ENCODE data around the gene DIP2C.

The DIP2C gene

GRCh38 chr10:527416-527815, 162.1 kb downstream of the DIP2C start:
- H4K20me1 ChIP-seq (ENCODE audit: insufficient read depth, low read length, poor library complexity, severe bottlenecking): no peaks in the 10 kb centered on the region
- no peaks in the 10 kb centered on the region for H3K27me3 ChIP-seq (ENCODE audit: insufficient read depth, low read length, poor library complexity, severe bottlenecking)
- H2AFZ ChIP-seq (ENCODE audit: low read length): no peak overlapping the region
- no peaks in the 10 kb centered on the region for H3F3A ChIP-seq (ENCODE audit: low read depth)
- H3K4me3 ChIP-seq (ENCODE audit: low read length, poor library complexity, severe bottlenecking): no peak overlapping the region
- H3K4me1 ChIP-seq (ENCODE audit: insufficient read depth, low read length, poor library complexity, severe bottlenecking): no peaks in the 10 kb centered on the region
- H3K9ac ChIP-seq (ENCODE audit: low read depth, low read length, poor library complexity, severe bottlenecking): no peak overlapping the region
- H3K36me3 ChIP-seq (ENCODE audit: insufficient read depth, low read length): no peaks in the 10 kb centered on the region
- no peaks in the 10 kb centered on the region for H3K79me2 ChIP-seq (ENCODE audit: insufficient read depth, low read length)
- H3K9me2 ChIP-seq (replicated peaks; ENCODE audit: low read depth, low read length): no peaks in the 10 kb centered on the region
- TF ChIP-seq CTCF (conservative IDR thresholded peaks at IDR 0.05; ENCODE audit: low read length): no peak
- TF ChIP-seq EZH2phosphoT487 (IDR thresholded peaks at IDR 0.05; ENCODE audit: borderline replicate concordance): no peak
- no peak overlapping the region for H3K4me2 ChIP-seq (ENCODE audit: low read depth, low read length, poor library complexity, severe bottlenecking)
- H3K9me3 ChIP-seq (ENCODE audit: insufficient read depth, low read depth, low read length): no peaks in the 10 kb centered on the region

GRCh38 chr10:526651-527312, 162.7 kb downstream of the DIP2C start:
- H3K9me2 ChIP-seq (replicated peaks; ENCODE audit: low read depth, low read length): no peaks in the 10 kb centered on the region
- TF ChIP-seq EZH2phosphoT487 (IDR thresholded peaks at IDR 0.05; ENCODE audit: borderline replicate concordance) (no peak), CTCF (conservative IDR thresholded peaks at IDR 0.05; ENCODE audit: low read length) (no peak; the same call in 1 of the 2 replicates)
- H3K9me3 ChIP-seq (ENCODE audit: insufficient read depth, low read depth, low read length): no peaks in the 10 kb centered on the region
- H2AFZ ChIP-seq (ENCODE audit: low read length): no peak overlapping the region
- H3K4me2 ChIP-seq (ENCODE audit: low read depth, low read length, poor library complexity, severe bottlenecking): no peak overlapping the region
- no peaks in the 10 kb centered on the region for H4K20me1 ChIP-seq (ENCODE audit: insufficient read depth, low read length, poor library complexity, severe bottlenecking)
- H3K36me3 ChIP-seq (ENCODE audit: insufficient read depth, low read length): no peaks in the 10 kb centered on the region
- no peak overlapping the region for H3K4me3 ChIP-seq (ENCODE audit: low read length, poor library complexity, severe bottlenecking)
- no peaks in the 10 kb centered on the region for H3K27me3 ChIP-seq (ENCODE audit: insufficient read depth, low read length, poor library complexity, severe bottlenecking)
- no peaks in the 10 kb centered on the region for H3K4me1 ChIP-seq (ENCODE audit: insufficient read depth, low read length, poor library complexity, severe bottlenecking)
- H3F3A ChIP-seq (ENCODE audit: low read depth): no peaks in the 10 kb centered on the region
- no peak overlapping the region for H3K9ac ChIP-seq (ENCODE audit: low read depth, low read length, poor library complexity, severe bottlenecking)
- no peaks in the 10 kb centered on the region for H3K79me2 ChIP-seq (ENCODE audit: insufficient read depth, low read length)

- Histone ChIP-seq H3K9ac (ENCODE audit: low read depth, low read length, poor library complexity, severe bottlenecking) (no peak overlapping the region), H3K36me3 (ENCODE audit: insufficient read depth, low read length) (no peaks in the 10 kb centered on the region), H3K4me2 (ENCODE audit: low read depth, low read length, poor library complexity, severe bottlenecking) (no peak overlapping the region), H4K20me1 (ENCODE audit: insufficient read depth, low read length, poor library complexity, severe bottlenecking) (no peaks in the 10 kb centered on the region), H3K27me3 (ENCODE audit: insufficient read depth, low read length, poor library complexity, severe bottlenecking) (no peaks in the 10 kb centered on the region), H3K4me1 (ENCODE audit: insufficient read depth, low read length, poor library complexity, severe bottlenecking) (no peaks in the 10 kb centered on the region), H2AFZ (ENCODE audit: low read length) (no peak overlapping the region), H3K9me3 (ENCODE audit: insufficient read depth, low read depth, low read length) (no peaks in the 10 kb centered on the region), H3K4me3 (ENCODE audit: low read length, poor library complexity, severe bottlenecking) (no peak overlapping the region), H3K9me2 (replicated peaks; ENCODE audit: low read depth, low read length) (no peaks in the 10 kb centered on the region), H3F3A (ENCODE audit: low read depth) (no peaks in the 10 kb centered on the region), H3K79me2 (ENCODE audit: insufficient read depth, low read length) (no peaks in the 10 kb centered on the region)
- no peak for TF ChIP-seq EZH2phosphoT487 (IDR thresholded peaks at IDR 0.05; ENCODE audit: borderline replicate concordance)
- TF ChIP-seq CTCF (conservative IDR thresholded peaks at IDR 0.05; ENCODE audit: low read length): no peak
These were observed 163.7 kb downstream of the DIP2C start for GRCh38 chr10:525565-526315.

All from Loucy (cell line).